Measurements from ENCODE around the gene C20orf202.

GRCh38 chr20:1241456-1241855 is 38.2 kb downstream of the C20orf202 start:
- TF ChIP-seq CTCF (IDR thresholded peaks at IDR 0.05) (no peak), POLR2A (IDR thresholded peaks at IDR 0.05) (no peak)

Data from lower leg skin (tissue), 3 donors.